IMR-90 (cell line): ENCODE data around the gene TEX53. TPM values are rescaled to one million over a fixed set of nuclear protein-coding genes. Genes with fewer than 3 reads are reported as not detected.

Experiments used
- ATAC-seq: fragments of 200-7000 bp; cut with Tn5 transposase; 2 replicates; pipeline ENCODE4 v1.9.1; 2020; ENCODE audit warnings: low read depth, mild to moderate bottlenecking, moderate library complexity
- BruUV-seq: library from RNA; stranded (reverse); fragments of 400-500 nt; replicated peaks from 2 replicates; lab custom pipeline; 2021; lab: Mats Ljungman, UMichigan
- CTCF ChIA-PET: fragments of 300-600 bp; formaldehyde crosslinking; extraction: SDS; loops from one replicate; lab custom pipeline; 2021; ENCODE audit warnings: antibody characterized with exemption; lab: Yijun Ruan, JAX
- POLR2A ChIA-PET: fragments of 300-600 bp; sonication (Branson Sonifier 250); formaldehyde crosslinking; loops from one replicate; lab custom pipeline; 2022; ENCODE audit warnings: antibody characterized with exemption; ENCODE audit not compliant: unreplicated experiment; lab: Charles Lee
- DNase-seq: peaks from one replicate; pipeline ENCODE4 v3.0.0; 2013
- H2AFZ ChIP-seq: replicated peaks from 2 replicates; pipeline ENCODE3; 2013; ENCODE audit warnings: low read length, mild to moderate bottlenecking; ENCODE audit not compliant: poor library complexity
- H2AK5ac ChIP-seq: 2 replicates; pipeline ENCODE4 v1.6.1; 2013; ENCODE audit warnings: low read depth, low read length, inconsistent platforms
- H2AK9ac ChIP-seq: replicated peaks from 2 replicates; pipeline ENCODE3; 2013; ENCODE audit warnings: mild to moderate bottlenecking, low read depth, low read length, moderate library complexity; ENCODE audit not compliant: poor library complexity
- H2BK120ac ChIP-seq: 2 replicates; pipeline ENCODE4 v1.6.1; 2013; ENCODE audit warnings: low read depth, low read length, inconsistent platforms
- H2BK15ac ChIP-seq: 3 replicates; pipeline ENCODE4 v1.6.1; 2013; ENCODE audit warnings: low read depth, low read length, inconsistent platforms
- H2BK20ac ChIP-seq: 2 replicates; pipeline ENCODE4 v1.6.1; 2013; ENCODE audit warnings: low read depth, mild to moderate bottlenecking, inconsistent platforms, low read length, moderate library complexity
- H2BK5ac ChIP-seq: 2 replicates; pipeline ENCODE4 v1.6.1; 2013; ENCODE audit warnings: mild to moderate bottlenecking, low read depth, low read length, inconsistent platforms; ENCODE audit not compliant: poor library complexity, severe bottlenecking
- H3K14ac ChIP-seq: replicated peaks from 2 replicates; pipeline ENCODE4 v1.6.1; 2013; ENCODE audit warnings: low read depth, low read length, inconsistent platforms
- H3K18ac ChIP-seq: 2 replicates; pipeline ENCODE4 v1.6.1; 2013; ENCODE audit warnings: low read depth, low read length, control low read depth
- H3K23ac ChIP-seq: 2 replicates; pipeline ENCODE4 v1.6.1; 2013; ENCODE audit warnings: low read depth, low read length, inconsistent platforms
- H3K27ac ChIP-seq: 2 replicates; pipeline ENCODE4 v1.5.1; 2013; ENCODE audit warnings: mild to moderate bottlenecking, control low read depth, low read length; ENCODE audit not compliant: insufficient read depth
- H3K27me3 ChIP-seq: 2 replicates; pipeline ENCODE4 v1.6.1; 2013; ENCODE audit warnings: low read length; ENCODE audit not compliant: control insufficient read depth, insufficient read depth
- H3K36me3 ChIP-seq: 2 replicates; pipeline ENCODE4 v1.6.1; 2013; ENCODE audit warnings: low read length, mixed read lengths; ENCODE audit not compliant: control insufficient read depth, insufficient read depth
- H3K4ac ChIP-seq: 2 replicates; pipeline ENCODE4 v1.6.1; 2013; ENCODE audit warnings: low read depth, low read length, inconsistent platforms
- H3K4me1 ChIP-seq: 2 replicates; pipeline ENCODE4 v1.6.1; 2013; ENCODE audit warnings: low read length, mixed read lengths; ENCODE audit not compliant: control insufficient read depth, insufficient read depth
- H3K4me2 ChIP-seq: 2 replicates; pipeline ENCODE4 v1.6.1; 2013; ENCODE audit warnings: low read depth, mild to moderate bottlenecking, control low read depth, low read length, moderate library complexity
- H3K4me3 ChIP-seq: 2 replicates; pipeline ENCODE4 v1.5.1; 2013; ENCODE audit warnings: low read depth, mild to moderate bottlenecking, control low read depth, low read length, moderate library complexity; ENCODE audit not compliant: insufficient read depth
- H3K56ac ChIP-seq: 2 replicates; pipeline ENCODE4 v1.6.1; 2013; ENCODE audit warnings: low read length, inconsistent platforms; ENCODE audit not compliant: insufficient read depth; ENCODE audit errors: extremely low read depth
- H3K79me1 ChIP-seq, 2 experiments: 2 replicates each; pipeline ENCODE4 v1.6.1; 2013; ENCODE audit warnings: low read length in 2 of 2, inconsistent platforms in 1 of 2, low read depth in 1 of 2
- H3K9ac ChIP-seq: 2 replicates; pipeline ENCODE4 v1.6.1; 2013; ENCODE audit warnings: low read depth, low read length, control low read depth
- H3K9me1 ChIP-seq: 2 replicates; pipeline ENCODE4 v1.6.1; 2013; ENCODE audit warnings: low read length, inconsistent platforms; ENCODE audit not compliant: insufficient read depth
- H3K9me3 ChIP-seq: 2 replicates; pipeline ENCODE4 v1.6.1; 2013; ENCODE audit warnings: low read length; ENCODE audit not compliant: control insufficient read depth, insufficient read depth
- H4K20me1 ChIP-seq: 2 replicates; pipeline ENCODE4 v1.6.1; 2013; ENCODE audit warnings: low read length, inconsistent platforms; ENCODE audit not compliant: insufficient read depth
- H4K5ac ChIP-seq: 2 replicates; pipeline ENCODE4 v1.6.1; 2013; ENCODE audit warnings: mild to moderate bottlenecking, low read depth, low read length, control low read depth
- H4K8ac ChIP-seq, 2 experiments: 2 replicates each; pipeline ENCODE4 v1.6.1; 2013; ENCODE audit warnings: low read depth in 2 of 2, low read length in 2 of 2, control low read depth in 1 of 2, inconsistent platforms in 1 of 2
- H4K91ac ChIP-seq: 2 replicates; pipeline ENCODE4 v1.6.1; 2013; ENCODE audit warnings: low read depth, low read length, inconsistent platforms; ENCODE audit not compliant: insufficient read depth
- CEBPB ChIP-seq: IDR thresholded peaks from 2 replicates; pipeline ENCODE4 v1.6.1; 2012; ENCODE audit warnings: low read depth, low read length, improper control_type of control experiment
- ELK1 ChIP-seq: fragments of 150-350 bp; IDR thresholded peaks from 2 replicates; pipeline ENCODE4 v1.6.1; 2016; ENCODE audit warnings: low read depth, mild to moderate bottlenecking, low read length, moderate library complexity, borderline replicate concordance
- FOS ChIP-seq: fragments of 150-350 bp; IDR thresholded peaks from 2 replicates; pipeline ENCODE4 v1.6.1; 2016; ENCODE audit warnings: low read depth, low read length
- MAFK ChIP-seq: IDR thresholded peaks from 2 replicates; pipeline ENCODE4 v1.6.1; 2012; ENCODE audit warnings: low read depth, low read length, improper control_type of control experiment
- NFE2L2 ChIP-seq: fragments of 150-350 bp; IDR thresholded peaks from 2 replicates; pipeline ENCODE4 v1.6.1; 2016; ENCODE audit warnings: low read depth, mild to moderate bottlenecking, low read length
- POLR2A ChIP-seq: IDR thresholded peaks from 2 replicates; pipeline ENCODE4 v1.6.1; 2012; ENCODE audit warnings: mild to moderate bottlenecking, low read depth, low read length
- RAD21 ChIP-seq: IDR thresholded peaks from 2 replicates; pipeline ENCODE4 v1.6.1; 2012; ENCODE audit warnings: low read length, improper control_type of control experiment
- RCOR1 ChIP-seq: IDR thresholded peaks from 2 replicates; pipeline ENCODE4 v1.6.1; 2012; ENCODE audit warnings: mild to moderate bottlenecking, low read length, improper control_type of control experiment; ENCODE audit not compliant: insufficient replicate concordance
- RFX5 ChIP-seq: IDR thresholded peaks from 2 replicates; pipeline ENCODE4 v1.8.0; 2012; ENCODE audit warnings: low read depth, mild to moderate bottlenecking, low read length, moderate library complexity
- SMC3 ChIP-seq: fragments of 150-350 bp; IDR thresholded peaks from 2 replicates; pipeline ENCODE4 v1.6.1; 2016; ENCODE audit warnings: low read depth, mild to moderate bottlenecking, antibody characterized with exemption, low read length, moderate library complexity
- USF2 ChIP-seq: fragments of 150-350 bp; IDR thresholded peaks from 2 replicates; pipeline ENCODE4 v1.6.1; 2017; ENCODE audit warnings: mild to moderate bottlenecking, antibody characterized with exemption, low read length, low read depth
- WGBS, 2 experiments: methylation state at CpG; one replicate each; pipeline versions ENCODE4 v1.1.5 to v1.1.7; 2013; ENCODE audit warnings: missing lambda C conversion rate in 2 of 2; ENCODE audit not compliant: insufficient read length in 1 of 2; ENCODE audit errors: extremely low coverage in 2 of 2; 5-methylcytosine and 5-hydroxymethylcytosine counted together
- dilution Hi-C: fragments of 300-500 bp; cut with HindIII; formaldehyde crosslinking; loops from one replicate; pipeline ENCODE4 v1.14.3; 2018; ENCODE audit warnings: low sequenced_read_pairs; ENCODE audit not compliant: unreplicated experiment
- in situ Hi-C: fragments of 300-500 bp; cut with MboI; formaldehyde crosslinking; loops from 3 replicates; pipeline ENCODE4 v1.14.3; 2019; ENCODE audit warnings: low sequenced_read_pairs, inconsistent platforms, mixed read lengths
- intact Hi-C: fragments of 100-400 bp; cut with micrococcal nuclease; formaldehyde crosslinking; loops from 2 replicates; pipeline ENCODE4 v1.10.0; 2022
- polyA plus RNA-seq, 3 experiments: library from polyadenylated mRNA; depleted of rRNA; stranded (reverse); fragments of >200 nt; gene quantifications; 2 replicates each; pipeline ENCODE4 v1.2.3, GENCODE V29; 2012; ENCODE audit warnings: low replicate concordance in 1 of 3
- total RNA-seq: library from RNA; depleted of rRNA; stranded (reverse); fragments of >200 nt; gene quantifications from 2 replicates; pipeline ENCODE4 v1.2.3, GENCODE V29; 2012
- TF ChIP-seq, protein P1 (sequence below): conservative IDR thresholded peaks from 2 replicates; pipeline ENCODE4 v1.5.1; 2012; ENCODE audit warnings: mild to moderate bottlenecking, low read depth, low read length, improper control_type of control experiment

TEX53 gene
- total and polyA plus RNA-seq, 2 of the 4 experiments (the other 2 are of a cell fraction) = not detected

DNA sequence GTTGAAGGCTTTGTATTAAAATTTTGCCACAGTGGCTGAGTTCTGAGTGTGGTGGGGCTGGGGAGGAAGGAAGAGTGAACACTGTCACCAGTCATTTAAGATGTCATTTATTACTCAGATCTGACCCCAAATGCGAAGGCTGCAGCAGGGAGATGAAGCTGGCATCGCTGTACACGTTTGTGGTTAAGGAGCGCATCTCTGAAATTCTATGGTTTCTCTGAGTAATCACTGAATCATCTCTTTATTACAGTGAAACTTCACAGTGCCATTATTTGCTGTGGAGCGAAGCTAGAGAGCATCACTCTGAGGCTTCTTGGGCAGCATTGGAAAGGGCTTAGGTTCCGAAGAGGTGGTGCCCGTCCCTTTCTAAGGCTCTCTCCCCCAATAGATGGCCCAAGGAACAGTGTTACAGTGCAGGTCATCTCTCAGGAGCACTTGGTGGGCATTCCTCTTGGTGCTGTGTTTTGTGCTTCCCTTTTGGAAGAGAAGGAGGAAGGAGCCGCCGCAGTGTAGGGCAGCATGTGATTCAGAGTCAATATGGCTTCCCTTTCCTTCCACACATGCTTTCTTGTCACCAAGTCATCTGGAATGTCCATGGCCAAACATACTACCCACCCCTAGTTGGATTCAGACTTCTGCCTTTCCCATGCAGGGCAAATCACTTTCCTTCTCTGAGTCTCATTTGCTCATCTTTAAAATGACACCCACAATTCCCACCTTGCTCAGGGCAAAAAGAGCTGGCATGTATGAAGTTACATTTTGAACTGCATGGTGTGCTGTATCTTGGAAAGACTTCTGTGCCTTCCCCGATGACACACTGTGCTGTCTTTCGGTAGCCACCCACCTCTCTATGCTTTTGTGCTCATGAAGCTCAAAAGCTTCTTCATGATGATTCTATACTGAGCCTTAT is 33.7 kb upstream of the TEX53 start (continued):
- peak; percentile 76 for TF ChIP-seq RCOR1

GRCh38 chr9:114690308-114690707 is 32.7 kb upstream of the TEX53 start:
- Histone ChIP-seq H3K18ac (peak overlapping the region; percentile 78), H2BK120ac (peak overlapping the region; percentile 86), H3K4me2 (no peak overlapping the region), H4K5ac (peak overlapping the region; percentile 9), H4K91ac (peak overlapping the region; percentile 47), H3K9ac (no peak overlapping the region), H3K27me3 (no peaks in the 10 kb centered on the region), H2AK9ac (no peak overlapping the region), H3K4me3 (no peak overlapping the region), H3K9me1 (peaks cover 18% of the 10 kb centered on the region), H3K14ac (peak overlapping the region; percentile 38; the same call in 1 of the 2 replicates), H3K27ac (no peak overlapping the region), H3K9me3 (no peaks in the 10 kb centered on the region), H2BK15ac (peak overlapping the region; percentile 63), H2AK5ac (peak overlapping the region; percentile 81), H2BK5ac (peak overlapping the region; percentile 1), H2AFZ (no peak overlapping the region), H3K23ac (no peak overlapping the region; the same call in 1 of the 2 replicates), H3K79me1 (no peaks in the 10 kb centered on the region), H4K8ac (peak overlapping the region in 1 of 2 experiments; percentile 51; a peak in 2 of 4 replicates), H3K4me1 (peaks cover 13% of the 10 kb centered on the region), H3K4ac (peak overlapping the region; percentile 79), H3K36me3 (no peaks in the 10 kb centered on the region), H3K56ac (no peak overlapping the region), H4K20me1 (no peaks in the 10 kb centered on the region), H2BK20ac (peak overlapping the region; percentile 78)
- BruUV-seq = no TSS peak
- ATAC-seq = no peak
- in situ Hi-C loops (no loop called here), dilution Hi-C loops (no loop called here), intact Hi-C loops (no loop called here)
- CTCF ChIA-PET = interaction anchor here (0.9 to 2.6 kb wide), 3 partner anchors 9 to 224 kb away, joined by 3 to 18 read pairs (median 4); partner anchors contain the start of gene TEX48
- DNase-seq = no peak
- WGBS, 2 experiments = no CpG with 5 or more reads among the region's 4 CpGs
- POLR2A ChIA-PET = interaction anchor here (0.5 kb wide), 1 partner anchor 790 kb away, joined by 3 read pairs; no protein-coding TSS in a partner anchor
- TF ChIP-seq ELK1 = no peak
- no peak for TF ChIP-seq RFX5
- no peak for TF ChIP-seq POLR2A
- no peak for TF ChIP-seq USF2
- TF ChIP-seq CEBPB = no peak
- no peak for TF ChIP-seq RAD21
- no peak for TF ChIP-seq SMC3
- TF ChIP-seq, protein P1, sequence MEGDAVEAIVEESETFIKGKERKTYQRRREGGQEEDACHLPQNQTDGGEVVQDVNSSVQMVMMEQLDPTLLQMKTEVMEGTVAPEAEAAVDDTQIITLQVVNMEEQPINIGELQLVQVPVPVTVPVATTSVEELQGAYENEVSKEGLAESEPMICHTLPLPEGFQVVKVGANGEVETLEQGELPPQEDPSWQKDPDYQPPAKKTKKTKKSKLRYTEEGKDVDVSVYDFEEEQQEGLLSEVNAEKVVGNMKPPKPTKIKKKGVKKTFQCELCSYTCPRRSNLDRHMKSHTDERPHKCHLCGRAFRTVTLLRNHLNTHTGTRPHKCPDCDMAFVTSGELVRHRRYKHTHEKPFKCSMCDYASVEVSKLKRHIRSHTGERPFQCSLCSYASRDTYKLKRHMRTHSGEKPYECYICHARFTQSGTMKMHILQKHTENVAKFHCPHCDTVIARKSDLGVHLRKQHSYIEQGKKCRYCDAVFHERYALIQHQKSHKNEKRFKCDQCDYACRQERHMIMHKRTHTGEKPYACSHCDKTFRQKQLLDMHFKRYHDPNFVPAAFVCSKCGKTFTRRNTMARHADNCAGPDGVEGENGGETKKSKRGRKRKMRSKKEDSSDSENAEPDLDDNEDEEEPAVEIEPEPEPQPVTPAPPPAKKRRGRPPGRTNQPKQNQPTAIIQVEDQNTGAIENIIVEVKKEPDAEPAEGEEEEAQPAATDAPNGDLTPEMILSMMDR = no peak
- TF ChIP-seq MAFK = no peak
- no peak for TF ChIP-seq FOS
- no peak for TF ChIP-seq NFE2L2
